GM19099 (cell line): ENCODE measurements around the gene IL11RA.

ENCODE experiments used
- POLR2A ChIP-seq: IDR thresholded peaks from 3 replicates; pipeline ENCODE4 v1.6.1; 2011; ENCODE audit warnings: low read depth; ENCODE audit not compliant: insufficient read length; ENCODE audit errors: extremely low read depth

IL11RA gene

GRCh38 chr9:34659592-34660253 is 7.7 kb downstream of the IL11RA start:
- no peak for TF ChIP-seq POLR2A

DNA sequence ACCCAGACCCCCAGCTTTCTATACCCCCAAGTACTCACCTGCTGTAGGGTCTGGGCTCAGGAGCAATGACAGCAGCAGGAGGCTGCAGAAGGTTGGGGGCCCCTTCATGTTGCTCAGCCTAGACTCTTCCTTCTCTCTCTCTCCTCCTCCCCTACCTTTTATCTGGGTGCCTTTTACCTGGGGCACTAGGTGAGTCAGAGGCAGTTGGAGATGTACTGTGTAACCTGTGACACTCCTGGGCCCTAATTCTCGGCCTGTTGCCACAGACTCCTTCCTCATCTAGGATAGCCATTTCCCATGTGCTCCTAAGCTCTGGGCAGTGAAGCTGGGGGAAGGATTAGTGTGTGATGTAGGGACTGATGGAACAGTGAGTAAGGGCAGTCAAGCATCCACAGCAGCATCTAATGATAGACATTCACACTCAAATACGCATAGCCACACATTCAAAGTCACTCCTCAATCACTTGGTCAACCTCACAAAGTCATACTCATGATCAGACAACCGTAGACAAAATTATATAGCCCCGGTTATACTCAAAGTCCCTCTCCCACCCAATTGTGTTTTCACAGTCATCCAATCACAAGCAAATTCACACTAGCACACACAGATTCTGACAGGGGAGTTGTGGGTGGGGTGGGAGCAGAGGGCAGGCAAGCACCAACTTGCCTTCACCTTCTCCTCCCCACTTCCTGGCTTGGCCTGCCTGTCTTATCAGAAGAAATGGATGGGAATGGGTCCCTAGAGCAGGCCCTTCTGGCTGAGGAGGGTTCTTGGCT is 10.7 kb downstream of the IL11RA start, which contains the start of gene CCL27:
Gene CCL27 (minus strand): TSS at position 132 of the 777 bp plus-strand sequence. CDS start 24 bp downstream, at position 108.
- TF ChIP-seq POLR2A: no peak

- no peak for TF ChIP-seq POLR2A
Measured at GRCh38 chr9:34663303-34663605, 11.3 kb downstream of the IL11RA start.

GRCh38 chr9:34664281-34665066 is 12.5 kb downstream of the IL11RA start:
- TF ChIP-seq POLR2A: peak; percentile 16

GRCh38 chr9:34665067-34665380 is 13.0 kb downstream of the IL11RA start:
- no peak for TF ChIP-seq POLR2A

DNA sequence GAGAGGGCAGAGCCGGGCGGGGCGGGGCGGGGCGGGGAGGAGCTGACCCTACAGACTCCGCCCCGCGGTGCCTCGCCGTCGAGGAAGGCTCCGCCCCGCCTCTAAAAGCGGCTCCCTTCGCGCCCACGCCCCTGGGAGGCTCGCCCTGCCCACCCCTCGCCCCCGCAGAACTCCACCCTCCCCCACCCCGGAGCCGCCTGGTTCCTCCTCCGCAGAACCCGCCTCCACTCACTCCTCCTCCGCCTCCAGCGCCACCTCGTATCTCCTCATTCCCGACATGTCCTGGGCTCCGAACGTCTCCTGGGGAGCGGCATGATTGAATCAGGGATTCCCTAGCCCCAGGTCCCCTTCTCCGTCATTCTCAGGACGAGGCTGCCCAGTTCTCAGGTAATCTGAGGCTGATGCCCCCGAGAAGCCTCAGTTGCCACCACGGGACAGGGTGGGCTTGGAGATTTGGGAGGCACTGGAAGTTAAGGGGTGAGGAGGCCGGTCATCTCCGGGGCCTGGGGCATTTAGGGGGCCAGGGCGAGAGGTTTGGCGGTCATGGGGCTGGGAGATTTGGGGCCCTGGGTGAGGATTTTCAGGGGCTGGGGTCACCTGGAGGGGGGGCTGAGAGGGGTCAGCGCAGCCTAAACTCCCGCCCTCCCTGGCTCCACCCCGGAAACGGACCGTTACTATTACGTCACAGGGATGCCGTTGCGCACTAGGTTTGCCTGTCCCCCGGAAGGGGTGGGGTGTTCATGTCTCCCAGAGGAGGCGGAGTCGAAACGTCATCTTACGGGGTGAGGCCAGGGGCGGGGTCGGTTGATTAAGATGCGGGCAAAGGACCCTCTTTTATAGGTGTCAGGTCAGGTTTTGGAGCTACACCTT is 13.6 kb downstream of the IL11RA start:
- TF ChIP-seq POLR2A: no peak

- TF ChIP-seq POLR2A: no peak
Measured at GRCh38 chr9:34669809-34670562, 18.0 kb downstream of the IL11RA start.

DNA sequence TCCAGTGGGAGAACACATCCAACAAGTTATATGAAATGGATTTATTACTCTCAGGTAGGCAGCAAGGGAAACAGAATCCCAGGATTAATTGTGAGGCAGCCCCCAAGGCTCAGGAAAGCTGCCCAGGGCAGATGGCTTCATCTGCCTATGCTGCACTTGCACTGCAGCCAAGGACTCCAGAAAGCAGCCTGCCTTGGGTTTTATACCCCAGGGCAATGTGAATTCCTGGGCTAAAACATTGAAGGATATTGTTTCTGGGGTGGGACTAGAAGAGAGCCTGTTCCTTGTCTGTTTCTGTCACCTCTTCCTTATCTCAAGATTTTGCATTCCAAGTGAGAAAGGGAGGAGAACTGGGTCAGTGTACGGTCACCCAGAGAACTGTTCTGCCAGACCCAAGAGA is 19.3 kb downstream of the IL11RA start:
- no peak for TF ChIP-seq POLR2A

GRCh38 chr9:34674440-34674839 is 22.5 kb downstream of the IL11RA start:
- TF ChIP-seq POLR2A: no peak

GRCh38 chr9:34675048-34675714 is 23.2 kb downstream of the IL11RA start:
- TF ChIP-seq POLR2A: no peak

DNA sequence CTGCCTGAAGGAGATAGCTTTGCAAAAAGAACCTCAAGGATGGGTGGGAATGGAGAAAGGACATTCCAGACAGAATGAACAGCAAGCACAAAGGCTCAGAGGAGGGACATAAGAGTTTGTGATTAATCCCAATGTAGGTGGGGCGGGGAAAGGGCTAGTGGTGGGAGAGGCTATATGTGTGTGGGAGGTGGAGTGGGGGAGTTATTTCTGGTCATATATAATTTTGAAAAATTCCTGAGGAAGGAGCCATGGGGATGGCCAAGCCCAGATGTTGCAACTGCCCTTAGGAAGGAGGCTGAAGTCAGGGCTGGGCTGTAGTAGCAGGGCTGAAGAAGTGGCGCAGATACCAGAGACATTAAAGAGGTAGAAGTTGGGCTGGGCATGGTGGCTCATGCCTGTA is 23.9 kb downstream of the IL11RA start:
- TF ChIP-seq POLR2A: no peak

GRCh38 chr9:34684145-34684544 is 32.2 kb downstream of the IL11RA start:
- TF ChIP-seq POLR2A: no peak

DNA sequence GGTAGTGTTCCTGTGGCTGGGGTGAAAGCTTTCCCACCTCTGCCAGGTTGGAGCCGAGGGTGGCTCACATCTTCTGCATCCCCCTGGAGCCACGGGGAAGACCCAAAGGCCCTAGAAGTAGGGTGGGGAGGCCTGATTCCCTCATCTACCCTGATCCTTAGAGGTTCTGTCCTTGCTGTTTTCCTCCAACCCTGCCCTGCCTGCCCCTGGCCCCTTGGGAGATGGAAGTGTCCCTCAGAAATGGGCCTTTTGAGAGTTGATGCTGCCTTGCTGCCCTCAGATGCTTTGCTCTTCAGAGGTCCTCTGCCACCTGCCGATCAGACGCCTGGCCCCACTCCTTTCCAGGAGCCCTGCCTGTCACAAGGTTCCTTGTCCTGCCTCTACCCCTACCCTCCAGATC is 32.8 kb downstream of the IL11RA start:
- TF ChIP-seq POLR2A: no peak

DNA sequence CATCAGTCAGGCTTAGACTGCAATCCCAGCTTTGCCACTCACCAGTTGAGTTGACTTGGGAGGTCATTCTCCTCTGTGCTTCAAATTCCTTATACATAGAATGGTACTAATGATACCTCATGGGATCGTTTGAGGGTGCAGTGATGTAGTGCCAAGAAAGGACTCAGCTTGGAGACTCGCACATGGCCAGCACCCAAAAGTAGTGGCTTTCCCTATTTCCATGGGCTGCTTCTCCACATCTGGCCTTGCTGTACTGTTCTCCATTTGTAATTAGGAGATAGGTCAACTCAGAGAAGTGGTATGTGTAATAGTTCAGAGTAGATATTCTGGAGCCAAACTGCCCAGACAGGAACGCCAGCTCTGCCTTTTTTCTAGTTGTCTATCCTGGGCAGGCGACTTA is 33.6 kb downstream of the IL11RA start:
- TF ChIP-seq POLR2A: no peak
